ENCODE measurements around the gene RETREG1.

The RETREG1 gene

GRCh38 chr5:16596581-16596940 lies 20.2 kb downstream of the RETREG1 start:
- no peak overlapping the region for H2BK15ac ChIP-seq (ENCODE audit: low read depth, poor library complexity, severe bottlenecking)
- H3K4me1 ChIP-seq (ENCODE audit: control insufficient read depth, insufficient read depth, low read depth, low read length): peaks cover 5% of the 10 kb centered on the region
- no peak overlapping the region for H3K4ac ChIP-seq (ENCODE audit: low read depth in 1 of 2, low read length in 2 of 2)
- no peak overlapping the region for H4K91ac ChIP-seq (ENCODE audit: low read length)
- no peaks in the 10 kb centered on the region for H3K36me3 ChIP-seq (ENCODE audit: control insufficient read depth in 1 of 2, insufficient read depth in 2 of 2, low read depth in 1 of 2, low read length in 2 of 2)
- H3K4me2 ChIP-seq (ENCODE audit: low read length, poor library complexity, severe bottlenecking): no peak overlapping the region
- no peak overlapping the region for H2BK120ac ChIP-seq (ENCODE audit: low read depth, low read length)
- no peak overlapping the region for H3K4me3 ChIP-seq (ENCODE audit: insufficient read depth in 1 of 2, low read depth in 1 of 2, low read length in 2 of 2)
- DNase-seq: no peak
- no peak overlapping the region for H2AFZ ChIP-seq (ENCODE audit: low read depth, low read length)
- H3K27me3 ChIP-seq (ENCODE audit: control insufficient read depth in 1 of 2, insufficient read depth in 1 of 2, low read length in 2 of 2): no peaks in the 10 kb centered on the region
- no peak overlapping the region for H4K8ac ChIP-seq (ENCODE audit: low read length)
- no peaks in the 10 kb centered on the region for H3K79me1 ChIP-seq (replicated peaks; ENCODE audit: low read length, poor library complexity, severe bottlenecking)
- no peak overlapping the region for H3K18ac ChIP-seq (ENCODE audit: low read depth in 1 of 2, low read length in 2 of 2)
- H2BK5ac ChIP-seq (ENCODE audit: low read depth, low read length, poor library complexity, severe bottlenecking): no peak overlapping the region
- H3K23ac ChIP-seq (ENCODE audit: low read length in 2 of 2): no peak overlapping the region
- no peak overlapping the region for H3K9ac ChIP-seq (ENCODE audit: low read length)
- no peak overlapping the region for H3K14ac ChIP-seq (ENCODE audit: low read length in 2 of 2)
- H2BK12ac ChIP-seq (ENCODE audit: low read length in 2 of 2): no peak overlapping the region
- WGBS: 67% methylated on average over 5 of the region's 5 CpGs
- no peak overlapping the region for H2AK5ac ChIP-seq (ENCODE audit: low read length, severe bottlenecking)
- H3K9me3 ChIP-seq (ENCODE audit: control insufficient read depth, low read length): no peaks in the 10 kb centered on the region
- H3K27ac ChIP-seq (ENCODE audit: low read length, poor library complexity, severe bottlenecking): no peak overlapping the region

GRCh38 chr5:16595881-16596580 lies 20.8 kb downstream of the RETREG1 start:
- H3K4me1 ChIP-seq (ENCODE audit: control insufficient read depth, insufficient read depth, low read depth, low read length): peaks cover 5% of the 10 kb centered on the region
- no peak overlapping the region for H2BK5ac ChIP-seq (ENCODE audit: low read depth, low read length, poor library complexity, severe bottlenecking)
- H2BK15ac ChIP-seq (ENCODE audit: low read depth, poor library complexity, severe bottlenecking): no peak overlapping the region
- no peak for DNase-seq
- H3K27me3 ChIP-seq (ENCODE audit: control insufficient read depth in 1 of 2, insufficient read depth in 1 of 2, low read length in 2 of 2): no peaks in the 10 kb centered on the region
- no peak overlapping the region for H4K8ac ChIP-seq (ENCODE audit: low read length)
- no peak overlapping the region for H3K9ac ChIP-seq (ENCODE audit: low read length)
- H3K4ac ChIP-seq (ENCODE audit: low read depth in 1 of 2, low read length in 2 of 2): no peak overlapping the region
- no peak overlapping the region for H3K4me3 ChIP-seq (ENCODE audit: insufficient read depth in 1 of 2, low read depth in 1 of 2, low read length in 2 of 2)
- H2AK5ac ChIP-seq (ENCODE audit: low read length, severe bottlenecking): no peak overlapping the region
- 95% methylated on average over 5 of the region's 6 CpGs for WGBS
- no peak overlapping the region for H2AFZ ChIP-seq (ENCODE audit: low read depth, low read length)
- H2BK12ac ChIP-seq (ENCODE audit: low read length in 2 of 2): no peak overlapping the region
- no peak overlapping the region for H3K14ac ChIP-seq (ENCODE audit: low read length in 2 of 2)
- no peak overlapping the region for H3K18ac ChIP-seq (ENCODE audit: low read depth in 1 of 2, low read length in 2 of 2)
- H3K79me1 ChIP-seq (replicated peaks; ENCODE audit: low read length, poor library complexity, severe bottlenecking): no peaks in the 10 kb centered on the region
- H3K4me2 ChIP-seq (ENCODE audit: low read length, poor library complexity, severe bottlenecking): no peak overlapping the region
- no peak overlapping the region for H3K23ac ChIP-seq (ENCODE audit: low read length in 2 of 2)
- no peaks in the 10 kb centered on the region for H3K9me3 ChIP-seq (ENCODE audit: control insufficient read depth, low read length)
- no peak overlapping the region for H4K91ac ChIP-seq (ENCODE audit: low read length)
- H3K36me3 ChIP-seq (ENCODE audit: control insufficient read depth in 1 of 2, insufficient read depth in 2 of 2, low read depth in 1 of 2, low read length in 2 of 2): no peaks in the 10 kb centered on the region
- no peak overlapping the region for H3K27ac ChIP-seq (ENCODE audit: low read length, poor library complexity, severe bottlenecking)
- no peak overlapping the region for H2BK120ac ChIP-seq (ENCODE audit: low read depth, low read length)

GRCh38 chr5:16593628-16594027 lies 23.2 kb downstream of the RETREG1 start:
- no peak overlapping the region for H3K4me2 ChIP-seq (ENCODE audit: low read length, poor library complexity, severe bottlenecking)
- no peak overlapping the region for H2AFZ ChIP-seq (ENCODE audit: low read depth, low read length)
- H3K4me3 ChIP-seq (ENCODE audit: insufficient read depth in 1 of 2, low read depth in 1 of 2, low read length in 2 of 2): no peak overlapping the region
- whole genome bisulfite sequencing: 77% methylated on average over 3 of the region's 3 CpGs
- H3K4ac ChIP-seq (ENCODE audit: low read depth in 1 of 2, low read length in 2 of 2): no peak overlapping the region
- H2BK120ac ChIP-seq (ENCODE audit: low read depth, low read length): no peak overlapping the region
- H3K27me3 ChIP-seq (ENCODE audit: control insufficient read depth in 1 of 2, insufficient read depth in 1 of 2, low read length in 2 of 2): peaks cover 0 to 3% of the 10 kb centered on the region in 2 experiments
- no peak overlapping the region for H2BK15ac ChIP-seq (ENCODE audit: low read depth, poor library complexity, severe bottlenecking)
- H3K9ac ChIP-seq (ENCODE audit: low read length): peak overlapping the region; percentile 73
- no peaks in the 10 kb centered on the region for H3K9me3 ChIP-seq (ENCODE audit: control insufficient read depth, low read length)
- H3K18ac ChIP-seq (ENCODE audit: low read depth in 1 of 2, low read length in 2 of 2): no peak overlapping the region
- no peak overlapping the region for H4K91ac ChIP-seq (ENCODE audit: low read length)
- H2AK5ac ChIP-seq (ENCODE audit: low read length, severe bottlenecking): no peak overlapping the region
- H3K14ac ChIP-seq (ENCODE audit: low read length in 2 of 2): no peak overlapping the region
- H3K27ac ChIP-seq (ENCODE audit: low read length, poor library complexity, severe bottlenecking): no peak overlapping the region
- H2BK5ac ChIP-seq (ENCODE audit: low read depth, low read length, poor library complexity, severe bottlenecking): no peak overlapping the region
- H4K8ac ChIP-seq (ENCODE audit: low read length): no peak overlapping the region
- peaks cover 3% of the 10 kb centered on the region for H3K4me1 ChIP-seq (ENCODE audit: control insufficient read depth, insufficient read depth, low read depth, low read length)
- H3K23ac ChIP-seq (ENCODE audit: low read length in 2 of 2): no peak overlapping the region
- H3K79me1 ChIP-seq (replicated peaks; ENCODE audit: low read length, poor library complexity, severe bottlenecking): no peaks in the 10 kb centered on the region
- no peak for DNase-seq
- no peaks in the 10 kb centered on the region for H3K36me3 ChIP-seq (ENCODE audit: control insufficient read depth in 1 of 2, insufficient read depth in 2 of 2, low read depth in 1 of 2, low read length in 2 of 2)
- H2BK12ac ChIP-seq (ENCODE audit: low read length in 2 of 2): no peak overlapping the region

GRCh38 chr5:16593013-16593412 lies 23.8 kb downstream of the RETREG1 start:
- no peak overlapping the region for H2AFZ ChIP-seq (ENCODE audit: low read depth, low read length)
- DNase-seq: no peak
- no peaks in the 10 kb centered on the region for H3K79me1 ChIP-seq (replicated peaks; ENCODE audit: low read length, poor library complexity, severe bottlenecking)
- H2BK12ac ChIP-seq (ENCODE audit: low read length in 2 of 2): no peak overlapping the region
- H3K9ac ChIP-seq (ENCODE audit: low read length): peak overlapping the region; percentile 73
- no peak overlapping the region for H4K8ac ChIP-seq (ENCODE audit: low read length)
- no peak overlapping the region for H3K23ac ChIP-seq (ENCODE audit: low read length in 2 of 2)
- no peak overlapping the region for H2AK5ac ChIP-seq (ENCODE audit: low read length, severe bottlenecking)
- H2BK15ac ChIP-seq (ENCODE audit: low read depth, poor library complexity, severe bottlenecking): peak overlapping the region; percentile 12
- no peak overlapping the region for H2BK120ac ChIP-seq (ENCODE audit: low read depth, low read length)
- no peak overlapping the region for H4K91ac ChIP-seq (ENCODE audit: low read length)
- peak overlapping the region; percentile 3 for H3K4me2 ChIP-seq (ENCODE audit: low read length, poor library complexity, severe bottlenecking)
- peaks cover 0 to 7% of the 10 kb centered on the region in 2 experiments for H3K27me3 ChIP-seq (ENCODE audit: control insufficient read depth in 1 of 2, insufficient read depth in 1 of 2, low read length in 2 of 2)
- no peaks in the 10 kb centered on the region for H3K9me3 ChIP-seq (ENCODE audit: control insufficient read depth, low read length)
- H3K4me3 ChIP-seq (ENCODE audit: insufficient read depth in 1 of 2, low read depth in 1 of 2, low read length in 2 of 2): no peak overlapping the region
- H3K4me1 ChIP-seq (ENCODE audit: control insufficient read depth, insufficient read depth, low read depth, low read length): peaks cover 3% of the 10 kb centered on the region
- WGBS: 50% methylated on average over 4 of the region's 4 CpGs
- no peaks in the 10 kb centered on the region for H3K36me3 ChIP-seq (ENCODE audit: control insufficient read depth in 1 of 2, insufficient read depth in 2 of 2, low read depth in 1 of 2, low read length in 2 of 2)
- H3K4ac ChIP-seq (ENCODE audit: low read depth in 1 of 2, low read length in 2 of 2): no peak overlapping the region
- no peak overlapping the region for H2BK5ac ChIP-seq (ENCODE audit: low read depth, low read length, poor library complexity, severe bottlenecking)
- no peak overlapping the region for H3K14ac ChIP-seq (ENCODE audit: low read length in 2 of 2)
- no peak overlapping the region for H3K27ac ChIP-seq (ENCODE audit: low read length, poor library complexity, severe bottlenecking)
- H3K18ac ChIP-seq (ENCODE audit: low read depth in 1 of 2, low read length in 2 of 2): no peak overlapping the region

All from mesenchymal stem cell (in vitro differentiated cells and primary cell).